Head of caudate nucleus (tissue), 42 donors: Measurements from ENCODE around the gene MEIS2.

Experiments
- DNase-seq, 42 donors: peaks; one replicate each; pipeline versions ENCODE4 v3.0.0 to v3.0.0-alpha.2; 2020 to 2021; ENCODE audit warnings: mixed read lengths in 7 of 42
- intact Hi-C: fragments of 100-400 bp; cut with DNase I; formaldehyde crosslinking; loops from one replicate; pipeline ENCODE4 v1.15.0; 2022

Gene MEIS2

DNA sequence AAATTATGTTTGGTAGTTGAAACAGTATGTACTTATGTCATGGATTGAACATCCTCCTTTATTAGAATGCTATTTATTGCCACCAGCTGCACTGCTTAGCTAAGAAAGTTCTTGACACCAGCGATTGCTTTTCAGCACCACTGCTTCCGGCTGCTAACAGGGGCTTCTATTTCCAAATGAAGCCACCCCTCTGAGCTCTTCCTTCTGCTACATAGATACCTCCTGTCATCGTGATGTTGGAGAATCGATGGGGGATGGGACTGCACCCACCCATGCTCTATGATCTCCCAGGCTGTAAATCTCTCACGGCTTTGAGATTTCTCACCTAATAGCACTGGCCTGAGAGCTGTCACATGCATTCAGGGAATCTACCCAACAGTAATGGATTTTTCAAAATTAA, 259.2 kb downstream of the MEIS2 start:
- intact Hi-C loops, result no loop called here
- DNase-seq, result no peak
